PC-9 (cell line): ENCODE data around the gene TMEM86A. TPM values are rescaled to one million over a fixed set of nuclear protein-coding genes. Genes with fewer than 3 reads are reported as not detected.

Experiments used
- BruUV-seq: library from RNA; stranded (reverse); fragments of 400-500 nt; replicated peaks from 2 replicates; lab custom pipeline; 2021; lab: Mats Ljungman, UMichigan
- CTCF ChIA-PET: fragments of 300-600 bp; sonication (Branson Sonifier 250); formaldehyde crosslinking; loops from one replicate; lab custom pipeline; 2022; ENCODE audit warnings: antibody characterized with exemption; lab: Charles Lee
- POLR2A ChIA-PET: fragments of 300-600 bp; sonication (Branson Sonifier 250); formaldehyde crosslinking; loops from one replicate; lab custom pipeline; 2022; ENCODE audit warnings: antibody characterized with exemption; ENCODE audit not compliant: unreplicated experiment; lab: Charles Lee
- DNase-seq, 2 experiments: peaks; one replicate each; pipeline versions ENCODE4 v3.0.0 to v3.0.0-alpha.2; 2015 to 2022; ENCODE audit warnings: mixed read lengths in 1 of 2
- H2AFZ ChIP-seq: fragments of 200-600 bp; sonication (generic); 2 replicates; pipeline ENCODE4 v1.8.1; 2017; ENCODE audit warnings: antibody characterized with exemption
- H3F3A ChIP-seq: fragments of 200-600 bp; sonication (generic); 2 replicates; pipeline ENCODE4 v1.8.1; 2017; ENCODE audit warnings: antibody characterized with exemption, mild to moderate bottlenecking, low read depth; ENCODE audit not compliant: insufficient read depth
- H3K27ac ChIP-seq: fragments of 200-600 bp; sonication (generic); 2 replicates; pipeline ENCODE4 v1.6.1; 2016; ENCODE audit warnings: mixed run types
- H3K27me3 ChIP-seq: fragments of 200-600 bp; sonication (generic); 2 replicates; pipeline ENCODE4 v1.6.1; 2016; ENCODE audit warnings: low read depth, mixed run types; ENCODE audit not compliant: insufficient read depth
- H3K36me3 ChIP-seq: fragments of 200-600 bp; sonication (generic); 2 replicates; pipeline ENCODE4 v1.6.1; 2016; ENCODE audit warnings: low read depth, mixed run types
- H3K4me1 ChIP-seq: fragments of 200-600 bp; sonication (generic); replicated peaks from 2 replicates; pipeline ENCODE4 v1.6.1; 2016; ENCODE audit warnings: mixed run types; ENCODE audit not compliant: insufficient read depth
- H3K4me2 ChIP-seq: fragments of 200-600 bp; sonication (generic); 2 replicates; pipeline ENCODE4 v1.6.1; 2017; ENCODE audit warnings: mixed run types
- H3K4me3 ChIP-seq: fragments of 200-600 bp; sonication (generic); 2 replicates; pipeline ENCODE4 v1.6.1; 2016; ENCODE audit warnings: mixed run types
- H3K79me2 ChIP-seq: fragments of 200-600 bp; sonication (generic); 2 replicates; pipeline ENCODE4 v1.6.1; 2017; ENCODE audit warnings: low read depth, mixed run types
- H3K9me2 ChIP-seq: fragments of 200-600 bp; sonication (generic); 2 replicates; pipeline ENCODE4 v1.8.1; 2017; ENCODE audit warnings: mild to moderate bottlenecking; ENCODE audit not compliant: insufficient read depth
- H3K9me3 ChIP-seq: fragments of 200-600 bp; sonication (generic); 2 replicates; pipeline ENCODE4 v1.8.1; 2016; ENCODE audit warnings: low read depth; ENCODE audit not compliant: insufficient read depth
- H4K20me1 ChIP-seq: fragments of 200-600 bp; sonication (generic); 2 replicates; pipeline ENCODE4 v1.8.1; 2017; ENCODE audit not compliant: insufficient read depth
- CTCF ChIP-seq: fragments of 200-600 bp; sonication (generic); conservative IDR thresholded peaks from 2 replicates; pipeline ENCODE4 v1.6.1; 2017; ENCODE audit warnings: mixed run types, antibody characterized with exemption, mild to moderate bottlenecking, moderate library complexity
- EZH2 ChIP-seq: fragments of 200-600 bp; sonication (generic); IDR thresholded peaks from 2 replicates; pipeline ENCODE4 v1.8.0; 2017; ENCODE audit warnings: antibody characterized with exemption, low read depth
- intact Hi-C: fragments of 100-400 bp; cut with micrococcal nuclease; formaldehyde crosslinking; loops from one replicate; pipeline ENCODE4 v1.10.0; 2022; ENCODE audit not compliant: unreplicated experiment
- total RNA-seq: library from RNA; stranded (reverse); gene quantifications from 2 replicates; pipeline ENCODE4 v1.2.3, GENCODE V29; 2021

Gene TMEM86A
- total RNA-seq, 1 experiment from 2014 or later: 2.1 TPM

- H3K9me3 ChIP-seq: no peaks in the 10 kb centered on the region
- H3K9me2 ChIP-seq: no peaks in the 10 kb centered on the region
- POLR2A ChIA-PET: no interaction called here
- H3K4me3 ChIP-seq: no peak overlapping the region
- no peak for DNase-seq
- H3K4me1 ChIP-seq: peaks cover 15% of the 10 kb centered on the region
- H3K27ac ChIP-seq: no peak overlapping the region
- H3F3A ChIP-seq: peaks cover 5% of the 10 kb centered on the region; the same call in 1 of the 2 replicates
- H2AFZ ChIP-seq: no peak overlapping the region
- H3K4me2 ChIP-seq: no peak overlapping the region
- intact Hi-C loops: no loop called here
- no peaks in the 10 kb centered on the region for H4K20me1 ChIP-seq
- CTCF ChIA-PET: interaction anchor here (1.2 kb wide), 1 partner anchor 17 kb away, joined by 3 read pairs; no protein-coding TSS in a partner anchor
- no peak for TF ChIP-seq EZH2
- TF ChIP-seq CTCF: no peak
- no peaks in the 10 kb centered on the region for H3K36me3 ChIP-seq
- no TSS peak for BruUV-seq
- H3K27me3 ChIP-seq: peaks cover 34% of the 10 kb centered on the region
- H3K79me2 ChIP-seq: no peaks in the 10 kb centered on the region
These were observed 6.1 kb downstream of the TMEM86A start for GRCh38 chr11:18704698-18705097.

- Histone ChIP-seq H3F3A (no peaks in the 10 kb centered on the region), H3K27ac (no peak overlapping the region), H4K20me1 (no peaks in the 10 kb centered on the region), H3K4me1 (peaks cover 4% of the 10 kb centered on the region), H3K4me3 (no peak overlapping the region), H3K9me3 (no peaks in the 10 kb centered on the region), H3K36me3 (no peaks in the 10 kb centered on the region), H3K4me2 (no peak overlapping the region), H3K27me3 (peaks cover 45% of the 10 kb centered on the region), H3K79me2 (no peaks in the 10 kb centered on the region), H2AFZ (no peak overlapping the region), H3K9me2 (no peaks in the 10 kb centered on the region)
- ChIA-PET CTCF (interaction anchor here (0.6 to 1.2 kb wide), 5 partner anchors 16 to 80 kb away, joined by 3 to 4 read pairs (median 3); no protein-coding TSS in a partner anchor), POLR2A (interaction anchor here (0.6 kb wide), 2 partner anchors 16 to 591 kb away, joined by 4 read pairs; no protein-coding TSS in a partner anchor)
- DNase-seq: no peak
- no peak for TF ChIP-seq EZH2
- no peak for TF ChIP-seq CTCF
- intact Hi-C loops: no loop called here
- BruUV-seq: no TSS peak
These were observed 7.2 kb downstream of the TMEM86A start for GRCh38 chr11:18705651-18706281.

- intact Hi-C loops: no loop called here
- no peak for TF ChIP-seq EZH2
- TF ChIP-seq CTCF: no peak
- ChIA-PET CTCF (interaction anchor here (0.6 to 1.0 kb wide), 3 partner anchors 15 to 74 kb away, joined by 3 to 4 read pairs (median 3); no protein-coding TSS in a partner anchor), POLR2A (interaction anchor here (0.6 kb wide), 1 partner anchor 15 kb away, joined by 4 read pairs; no protein-coding TSS in a partner anchor)
- no peak overlapping the region for H3K4me3 ChIP-seq
- H3K79me2 ChIP-seq: no peaks in the 10 kb centered on the region
- H2AFZ ChIP-seq: no peak overlapping the region
- no peak overlapping the region for H3K27ac ChIP-seq
- no peak overlapping the region for H3K4me2 ChIP-seq
- no peaks in the 10 kb centered on the region for H3F3A ChIP-seq
- H3K36me3 ChIP-seq: no peaks in the 10 kb centered on the region
- H3K27me3 ChIP-seq: peaks cover 52% of the 10 kb centered on the region
- no peak for DNase-seq
- H3K4me1 ChIP-seq: no peaks in the 10 kb centered on the region
- BruUV-seq: TSS peak; percentile 15
- no peaks in the 10 kb centered on the region for H3K9me2 ChIP-seq
- H4K20me1 ChIP-seq: no peaks in the 10 kb centered on the region
- H3K9me3 ChIP-seq: no peaks in the 10 kb centered on the region
These were observed 8.0 kb downstream of the TMEM86A start for GRCh38 chr11:18706330-18707243.
